Peyer's patch (tissue), 4 donors: ENCODE measurements around the gene C1QTNF6. TPM values are rescaled to one million over a fixed set of nuclear protein-coding genes. Genes with fewer than 3 reads are reported as not detected.

Experiments
- DNase-seq, 3 donors: peaks; one replicate each; pipeline ENCODE4 v3.0.0-alpha.2; 2017 to 2019
- H3K27ac ChIP-seq, 4 donors: fragments of 200-600 bp; sonication (generic); one replicate each; pipeline ENCODE4 v1.5.1; 2016 to 2019
- H3K27me3 ChIP-seq, 2 donors: fragments of 200-600 bp; sonication (generic); one replicate each; pipeline ENCODE4 v1.5.1; 2019
- H3K36me3 ChIP-seq, 3 donors: fragments of 200-600 bp; sonication (generic); one replicate each; pipeline ENCODE4 v1.5.1; 2016 to 2019
- H3K4me1 ChIP-seq, 4 donors: fragments of 200-600 bp; sonication (generic); one replicate each; pipeline ENCODE4 v1.5.1; 2016 to 2019
- H3K4me3 ChIP-seq, 4 donors: fragments of 200-600 bp; sonication (generic); 1 replicate in 3 of 4; 2 replicates in 1 of 4; pipeline ENCODE4 v1.5.1; 2016 to 2019; ENCODE audit warnings: mild to moderate bottlenecking in 1 of 4
- H3K9me3 ChIP-seq, 4 donors: fragments of 200-600 bp; sonication (generic); one replicate each; pipeline ENCODE4 v1.5.1; 2016 to 2019; ENCODE audit warnings: mild to moderate bottlenecking in 1 of 4
- CTCF ChIP-seq, 6 experiments: fragments of 450-650 bp in 4 of 6; fragments of 200-600 bp in 2 of 6; sonication (generic) in 1 of 6; IDR thresholded peaks; one replicate each; pipeline ENCODE4 v1.5.1; 2017 to 2019; ENCODE audit warnings: antibody characterized with exemption in 6 of 6, mild to moderate bottlenecking in 3 of 6, moderate library complexity in 1 of 6
- POLR2A ChIP-seq, 2 donors: fragments of 450-650 bp; IDR thresholded peaks; one replicate each; pipeline ENCODE4 v1.5.1; 2017; ENCODE audit warnings: antibody characterized with exemption in 2 of 2, mild to moderate bottlenecking in 2 of 2, moderate library complexity in 2 of 2
- total RNA-seq, 4 donors: library from RNA; depleted of rRNA; stranded (reverse); fragments of >200 nt; gene quantifications; one replicate each; pipeline ENCODE4 v1.1.0, GENCODE V29; 2016

Gene C1QTNF6
- total RNA-seq, 4 donors from 2014 or later: 3.9 to 9.4 (median 5.9) TPM

- Histone ChIP-seq H3K36me3 (no peaks in the 10 kb centered on the region), H3K4me3 (no peak overlapping the region), H3K27me3 (no peaks in the 10 kb centered on the region), H3K27ac (peak overlapping the region; percentile 60 to 72 (median 69)), H3K4me1 (peaks cover 2 to 32% (median 24%) of the 10 kb centered on the region in 4 donors), H3K9me3 (peaks cover 0 to 5% (median 0%) of the 10 kb centered on the region in 4 donors)
- no peak for TF ChIP-seq CTCF (IDR thresholded peaks at IDR 0.05)
- no peak for TF ChIP-seq POLR2A (IDR thresholded peaks at IDR 0.05)
- no peak for DNase-seq
Observed at GRCh38 chr22:37163096-37163489, 25.0 kb downstream of the C1QTNF6 start.

- TF ChIP-seq POLR2A (IDR thresholded peaks at IDR 0.05): no peak
- TF ChIP-seq CTCF (IDR thresholded peaks at IDR 0.05): peak in 4 of 6 experiments; percentile 19 to 57 (median 30)
- Histone ChIP-seq H3K27me3 (no peaks in the 10 kb centered on the region), H3K36me3 (no peaks in the 10 kb centered on the region), H3K27ac (peak overlapping the region; percentile 60 to 72 (median 69)), H3K9me3 (peaks cover 0 to 5% (median 0%) of the 10 kb centered on the region in 4 donors), H3K4me1 (peaks cover 0 to 30% (median 22%) of the 10 kb centered on the region in 4 donors), H3K4me3 (no peak overlapping the region)
- DNase-seq: peak in 2 of 3 donors; percentile 71 to 79
Observed at GRCh38 chr22:37162221-37163095, 25.6 kb downstream of the C1QTNF6 start.

GRCh38 chr22:37161443-37161842, 26.6 kb downstream of the C1QTNF6 start:
- no peak for TF ChIP-seq CTCF (IDR thresholded peaks at IDR 0.05)
- no peak for TF ChIP-seq POLR2A (IDR thresholded peaks at IDR 0.05)
- DNase-seq: no peak
- peaks cover 0 to 5% (median 0%) of the 10 kb centered on the region in 4 donors for H3K9me3 ChIP-seq
- H3K27me3 ChIP-seq: no peaks in the 10 kb centered on the region
- no peak overlapping the region for H3K4me3 ChIP-seq
- H3K36me3 ChIP-seq: no peaks in the 10 kb centered on the region
- peaks cover 0 to 22% (median 14%) of the 10 kb centered on the region in 4 donors for H3K4me1 ChIP-seq
- H3K27ac ChIP-seq: peak overlapping the region in 2 of 4 donors; percentile 68 to 72

GRCh38 chr22:37160027-37160426, 28.0 kb downstream of the C1QTNF6 start:
- Histone ChIP-seq H3K4me3 (no peak overlapping the region), H3K9me3 (peaks cover 0 to 5% (median 0%) of the 10 kb centered on the region in 4 donors), H3K36me3 (no peaks in the 10 kb centered on the region), H3K27me3 (no peaks in the 10 kb centered on the region), H3K4me1 (peaks cover 0 to 21% (median 14%) of the 10 kb centered on the region in 4 donors), H3K27ac (no peak overlapping the region)
- no peak for TF ChIP-seq CTCF (IDR thresholded peaks at IDR 0.05)
- TF ChIP-seq POLR2A (IDR thresholded peaks at IDR 0.05): no peak
- no peak for DNase-seq

- H3K9me3 ChIP-seq: peaks cover 0 to 5% (median 0%) of the 10 kb centered on the region in 4 donors
- TF ChIP-seq POLR2A (IDR thresholded peaks at IDR 0.05) (no peak), CTCF (IDR thresholded peaks at IDR 0.05) (no peak)
- H3K27me3 ChIP-seq: no peaks in the 10 kb centered on the region
- H3K4me3 ChIP-seq: no peak overlapping the region
- no peak overlapping the region for H3K27ac ChIP-seq
- no peak for DNase-seq
- no peaks in the 10 kb centered on the region for H3K36me3 ChIP-seq
- peaks cover 0 to 19% (median 8%) of the 10 kb centered on the region in 4 donors for H3K4me1 ChIP-seq
Observed at GRCh38 chr22:37158963-37159290, 29.1 kb downstream of the C1QTNF6 start.
